H9 (cell line): ENCODE data around the gene ATAD5. TPM values are rescaled to one million over a fixed set of nuclear protein-coding genes. Genes with fewer than 3 reads are reported as not detected.

Experiments used
- DNase-seq: peaks from one replicate; pipeline ENCODE4 v3.0.0-alpha.2; 2017
- H2AFZ ChIP-seq: one replicate; pipeline ENCODE4 v1.6.1; 2013; ENCODE audit warnings: mild to moderate bottlenecking, low read length, control low read depth, moderate library complexity
- H2AK5ac ChIP-seq: 2 replicates; pipeline ENCODE4 v1.6.1; 2013; ENCODE audit warnings: low read length, control low read depth, mixed read lengths; ENCODE audit not compliant: insufficient read length
- H2BK120ac ChIP-seq: one replicate; pipeline ENCODE4 v1.6.1; 2013; ENCODE audit warnings: low read depth, mild to moderate bottlenecking, low read length, control low read depth, inconsistent platforms; ENCODE audit not compliant: poor library complexity, severe bottlenecking
- H2BK12ac ChIP-seq: 2 replicates; pipeline ENCODE4 v1.6.1; 2013; ENCODE audit warnings: low read length, control low read depth, mixed read lengths, low read depth; ENCODE audit not compliant: insufficient read length
- H2BK15ac ChIP-seq: 2 replicates; pipeline ENCODE4 v1.6.1; 2013; ENCODE audit warnings: low read depth, low read length, control low read depth
- H2BK20ac ChIP-seq: one replicate; pipeline ENCODE4 v1.6.1; 2013; ENCODE audit warnings: low read depth, mild to moderate bottlenecking, low read length, control low read depth, inconsistent platforms; ENCODE audit not compliant: poor library complexity, severe bottlenecking
- H2BK5ac ChIP-seq: 2 replicates; pipeline ENCODE4 v1.6.1; 2013; ENCODE audit warnings: low read length, control low read depth, mixed read lengths; ENCODE audit not compliant: insufficient read length
- H3K14ac ChIP-seq: 2 replicates; pipeline ENCODE4 v1.6.1; 2013; ENCODE audit warnings: low read length, control low read depth; ENCODE audit not compliant: insufficient read depth
- H3K18ac ChIP-seq: 2 replicates; pipeline ENCODE4 v1.6.1; 2013; ENCODE audit warnings: low read depth, mild to moderate bottlenecking, mixed read lengths, low read length, control low read depth; ENCODE audit not compliant: insufficient read length
- H3K23ac ChIP-seq: 2 replicates; pipeline ENCODE4 v1.6.1; 2013; ENCODE audit warnings: low read length, control low read depth, mixed read lengths, low read depth; ENCODE audit not compliant: insufficient read length
- H3K23me2 ChIP-seq: 2 replicates; pipeline ENCODE4 v1.6.1; 2013; ENCODE audit warnings: low read depth, mild to moderate bottlenecking, mixed read lengths, low read length, control low read depth; ENCODE audit not compliant: insufficient read length, poor library complexity, severe bottlenecking
- H3K27ac ChIP-seq: 2 replicates; pipeline ENCODE4 v1.5.1; 2013; ENCODE audit warnings: low read length, control low read depth, mixed read lengths, low read depth; ENCODE audit not compliant: insufficient read length
- H3K27me3 ChIP-seq: 2 replicates; pipeline ENCODE4 v1.6.1; 2013; ENCODE audit warnings: low read length, control low read depth, inconsistent platforms; ENCODE audit not compliant: insufficient read depth
- H3K4ac ChIP-seq: 2 replicates; pipeline ENCODE4 v1.6.1; 2013; ENCODE audit warnings: low read depth, mild to moderate bottlenecking, control low read depth, inconsistent platforms, low read length, moderate library complexity
- H3K4me1 ChIP-seq: 2 replicates; pipeline ENCODE4 v1.6.1; 2013; ENCODE audit warnings: low read length, control low read depth, inconsistent platforms; ENCODE audit not compliant: insufficient read depth
- H3K4me2 ChIP-seq: 2 replicates; pipeline ENCODE4 v1.6.1; 2013; ENCODE audit warnings: low read length, control low read depth, mixed read lengths; ENCODE audit not compliant: insufficient read length, insufficient read depth
- H3K56ac ChIP-seq: 2 replicates; pipeline ENCODE4 v1.6.1; 2013; ENCODE audit warnings: low read depth, mild to moderate bottlenecking, mixed read lengths, low read length, control low read depth; ENCODE audit not compliant: insufficient read length
- H3K79me1 ChIP-seq: 2 replicates; pipeline ENCODE4 v1.6.1; 2013; ENCODE audit warnings: low read depth, mild to moderate bottlenecking, moderate library complexity, low read length, control low read depth, inconsistent platforms; ENCODE audit not compliant: insufficient read depth, poor library complexity, severe bottlenecking
- H3K79me2 ChIP-seq: 2 replicates; pipeline ENCODE4 v1.6.1; 2013; ENCODE audit warnings: low read length, control low read depth, inconsistent platforms; ENCODE audit not compliant: insufficient read depth
- H3K9ac ChIP-seq: 2 replicates; pipeline ENCODE4 v1.6.1; 2013; ENCODE audit warnings: low read length, control low read depth, mixed read lengths; ENCODE audit not compliant: insufficient read length; ENCODE audit errors: extremely low read depth
- H3K9me3 ChIP-seq: one replicate; pipeline ENCODE4 v1.6.1; 2013; ENCODE audit warnings: low read depth, low read length, inconsistent platforms; ENCODE audit not compliant: control insufficient read depth
- H3T11ph ChIP-seq: one replicate; pipeline ENCODE4 v1.6.1; 2013; ENCODE audit warnings: mild to moderate bottlenecking, low read length, control low read depth, inconsistent platforms
- H4K20me1 ChIP-seq: one replicate; pipeline ENCODE4 v1.6.1; 2013; ENCODE audit not compliant: control insufficient read depth, insufficient read length, insufficient read depth
- H4K5ac ChIP-seq: 2 replicates; pipeline ENCODE4 v1.6.1; 2013; ENCODE audit warnings: low read depth, mild to moderate bottlenecking, mixed read lengths, low read length, control low read depth; ENCODE audit not compliant: insufficient read length
- H4K8ac ChIP-seq: replicated peaks from 2 replicates; pipeline ENCODE4 v1.6.1; 2013; ENCODE audit warnings: low read length, control low read depth, mixed read lengths, low read depth; ENCODE audit not compliant: insufficient read length
- H4K91ac ChIP-seq: 2 replicates; pipeline ENCODE4 v1.6.1; 2013; ENCODE audit warnings: low read depth, mild to moderate bottlenecking, moderate library complexity, mixed read lengths, low read length, control low read depth; ENCODE audit not compliant: insufficient read length
- H3K27ac Mint-ChIP-seq, 3 experiments: 2 replicates in 2 of 3; 3 replicates in 1 of 3; pipeline ENCODE4 v1.8.0; 2020 to 2021; ENCODE audit warnings: mixed read lengths in 3 of 3, mild to moderate bottlenecking in 1 of 3, moderate library complexity in 1 of 3
- H3K27me3 Mint-ChIP-seq: 2 replicates; pipeline ENCODE4 v1.8.0; 2021; ENCODE audit warnings: low read depth, mild to moderate bottlenecking, moderate library complexity, mixed read lengths
- H3K36me3 Mint-ChIP-seq, 3 experiments: 2 replicates in 2 of 3; 3 replicates in 1 of 3; pipeline ENCODE4 v1.8.0; 2020 to 2021; ENCODE audit warnings: low read depth in 3 of 3, mixed read lengths in 3 of 3; ENCODE audit not compliant: insufficient read depth in 1 of 3
- H3K4me1 Mint-ChIP-seq, 2 experiments: 2 replicates each; pipeline ENCODE4 v1.8.0; 2020; ENCODE audit warnings: mixed read lengths in 2 of 2
- H3K4me3 Mint-ChIP-seq, 2 experiments: 2 replicates in 1 of 2; 3 replicates in 1 of 2; pipeline ENCODE4 v1.8.0; 2020 to 2021; ENCODE audit warnings: mild to moderate bottlenecking in 2 of 2, mixed read lengths in 2 of 2, moderate library complexity in 1 of 2
- H3K9me3 Mint-ChIP-seq, 2 experiments: 2 replicates in 1 of 2; 3 replicates in 1 of 2; pipeline ENCODE4 v1.8.0; 2020; ENCODE audit warnings: mild to moderate bottlenecking in 2 of 2, mixed read lengths in 2 of 2, moderate library complexity in 1 of 2
- WGBS: extraction: QIAGEN DNeasy Blood & Tissue Kit; methylation state at CpG from one replicate; pipeline ENCODE4 v1.1.7; 2013; ENCODE audit warnings: missing lambda C conversion rate, low lambda C conversion rate, mixed read lengths; ENCODE audit not compliant: insufficient read length; ENCODE audit errors: extremely low coverage; 5-methylcytosine and 5-hydroxymethylcytosine counted together
- total RNA-seq: library from RNA; stranded (reverse); gene quantifications from 2 replicates; pipeline ENCODE4 v1.2.1, GENCODE V29; 2021
- TF ChIP-seq, protein P1 (sequence below): fragments of 200-600 bp; sonication (generic); conservative IDR thresholded peaks from 3 replicates; pipeline ENCODE4 v1.8.0; 2021; ENCODE audit warnings: antibody characterized with exemption, mild to moderate bottlenecking

Gene ATAD5
- total RNA-seq, 1 experiment from 2014 or later = 27.0 TPM

DNA sequence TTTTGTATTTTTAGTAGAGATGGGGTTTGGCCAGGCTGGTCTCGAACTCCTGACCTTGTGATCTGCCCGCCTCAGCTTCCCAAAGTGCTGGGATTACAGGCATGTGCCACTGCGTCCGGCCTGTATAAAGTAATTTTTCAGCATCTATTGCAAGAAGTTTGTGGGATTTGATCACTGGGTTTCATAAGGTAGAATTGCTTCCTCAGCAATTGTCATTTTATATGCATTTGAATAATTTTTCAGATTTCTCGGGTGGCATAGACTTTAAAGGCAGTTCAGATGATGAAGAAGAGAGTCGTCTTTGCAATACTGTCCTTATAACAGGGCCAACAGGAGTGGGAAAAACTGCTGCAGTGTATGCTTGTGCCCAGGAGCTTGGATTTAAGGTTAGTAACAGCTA lies 37.2 kb downstream of the ATAD5 start:
- Histone ChIP-seq H2BK15ac (no peak overlapping the region), H3K4me2 (no peak overlapping the region), H3K79me1 (no peaks in the 10 kb centered on the region), H4K20me1 (no peaks in the 10 kb centered on the region), H2BK120ac (no peak overlapping the region), H2AK5ac (no peak overlapping the region), H3K18ac (no peak overlapping the region), H2BK5ac (no peak overlapping the region), H4K8ac (no peak overlapping the region), H3K79me2 (no peaks in the 10 kb centered on the region), H4K5ac (no peak overlapping the region), H2BK12ac (no peak overlapping the region), H3K27ac (no peak overlapping the region), H3K4me1 (no peaks in the 10 kb centered on the region), H3K23me2 (no peaks in the 10 kb centered on the region), H3K4ac (no peak overlapping the region), H2BK20ac (no peak overlapping the region), H3K23ac (no peak overlapping the region), H3K9ac (no peak overlapping the region), H4K91ac (no peak overlapping the region), H3K56ac (no peak overlapping the region), H3T11ph (no peak overlapping the region), H2AFZ (no peak overlapping the region), H3K14ac (no peak overlapping the region), H3K27me3 (no peaks in the 10 kb centered on the region), H3K9me3 (no peaks in the 10 kb centered on the region)
- H3K27ac Mint-ChIP-seq = no peak overlapping the region
- DNase-seq = no peak
- WGBS = no CpG with 5 or more reads among the region's 6 CpGs
- H3K4me1 Mint-ChIP-seq = no peaks in the 10 kb centered on the region
- H3K4me3 Mint-ChIP-seq = no peak overlapping the region
- no peaks in the 10 kb centered on the region for H3K27me3 Mint-ChIP-seq
- no peaks in the 10 kb centered on the region for H3K9me3 Mint-ChIP-seq
- H3K36me3 Mint-ChIP-seq = peaks cover 22 to 67% (median 64%) of the 10 kb centered on the region in 3 experiments; a peak in 6 of 7 replicates
- TF ChIP-seq, protein P1, sequence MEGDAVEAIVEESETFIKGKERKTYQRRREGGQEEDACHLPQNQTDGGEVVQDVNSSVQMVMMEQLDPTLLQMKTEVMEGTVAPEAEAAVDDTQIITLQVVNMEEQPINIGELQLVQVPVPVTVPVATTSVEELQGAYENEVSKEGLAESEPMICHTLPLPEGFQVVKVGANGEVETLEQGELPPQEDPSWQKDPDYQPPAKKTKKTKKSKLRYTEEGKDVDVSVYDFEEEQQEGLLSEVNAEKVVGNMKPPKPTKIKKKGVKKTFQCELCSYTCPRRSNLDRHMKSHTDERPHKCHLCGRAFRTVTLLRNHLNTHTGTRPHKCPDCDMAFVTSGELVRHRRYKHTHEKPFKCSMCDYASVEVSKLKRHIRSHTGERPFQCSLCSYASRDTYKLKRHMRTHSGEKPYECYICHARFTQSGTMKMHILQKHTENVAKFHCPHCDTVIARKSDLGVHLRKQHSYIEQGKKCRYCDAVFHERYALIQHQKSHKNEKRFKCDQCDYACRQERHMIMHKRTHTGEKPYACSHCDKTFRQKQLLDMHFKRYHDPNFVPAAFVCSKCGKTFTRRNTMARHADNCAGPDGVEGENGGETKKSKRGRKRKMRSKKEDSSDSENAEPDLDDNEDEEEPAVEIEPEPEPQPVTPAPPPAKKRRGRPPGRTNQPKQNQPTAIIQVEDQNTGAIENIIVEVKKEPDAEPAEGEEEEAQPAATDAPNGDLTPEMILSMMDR = no peak
